NCI-H1436 treated with DMSO at 0.1 percent for 48 hours (cell line): ENCODE data around the gene LTB4R2.
"Not testable (repeated sequence)": the region's sequence is repeated elsewhere in the genome, so short reads cannot be mapped to it uniquely, and the experiment has no call there.

Experiments used
- DNase-seq: peaks from one replicate; lab custom pipeline; 2025; lab: John Stamatoyannopoulos, UW

Gene LTB4R2

DNA sequence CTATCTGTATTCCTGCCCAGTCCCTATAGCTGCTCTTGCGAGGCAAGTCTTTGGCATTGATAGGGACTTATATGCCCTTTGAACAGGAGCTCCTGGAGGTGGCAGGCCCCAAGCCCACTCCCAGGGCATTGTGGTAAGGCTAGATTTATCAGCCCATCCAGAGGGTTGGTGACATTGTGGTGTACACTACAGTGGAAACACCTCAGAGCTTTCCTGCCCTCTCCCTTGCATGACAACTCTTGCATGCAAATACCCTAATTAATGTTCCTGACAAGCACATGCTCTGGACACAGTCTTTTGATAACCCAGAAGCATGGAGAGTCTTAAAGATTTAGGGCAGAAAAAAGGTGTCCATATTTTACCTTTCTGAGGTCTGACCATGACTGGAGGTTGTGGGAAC is 30.7 kb downstream of the LTB4R2 start:
- no peak for DNase-seq

DNA sequence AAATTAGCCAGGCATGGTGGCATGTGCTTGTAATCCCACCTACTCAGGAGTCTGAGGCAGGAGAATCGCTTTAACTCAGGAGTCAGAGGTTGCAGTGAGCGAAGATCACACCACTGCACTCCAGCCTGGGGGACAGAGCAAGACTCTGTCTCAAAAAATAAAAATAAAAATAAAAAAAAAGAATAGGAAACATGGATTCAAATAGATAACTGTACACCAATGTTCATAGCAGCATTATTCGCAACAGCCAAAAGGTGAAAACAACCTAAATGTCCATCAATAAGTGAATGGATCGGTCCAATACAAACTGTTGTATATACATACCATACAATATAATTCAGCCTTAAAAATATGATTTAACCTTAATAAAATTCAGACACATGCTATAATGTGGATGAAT is 32.9 kb downstream of the LTB4R2 start:
- DNase-seq = no peak

DNA sequence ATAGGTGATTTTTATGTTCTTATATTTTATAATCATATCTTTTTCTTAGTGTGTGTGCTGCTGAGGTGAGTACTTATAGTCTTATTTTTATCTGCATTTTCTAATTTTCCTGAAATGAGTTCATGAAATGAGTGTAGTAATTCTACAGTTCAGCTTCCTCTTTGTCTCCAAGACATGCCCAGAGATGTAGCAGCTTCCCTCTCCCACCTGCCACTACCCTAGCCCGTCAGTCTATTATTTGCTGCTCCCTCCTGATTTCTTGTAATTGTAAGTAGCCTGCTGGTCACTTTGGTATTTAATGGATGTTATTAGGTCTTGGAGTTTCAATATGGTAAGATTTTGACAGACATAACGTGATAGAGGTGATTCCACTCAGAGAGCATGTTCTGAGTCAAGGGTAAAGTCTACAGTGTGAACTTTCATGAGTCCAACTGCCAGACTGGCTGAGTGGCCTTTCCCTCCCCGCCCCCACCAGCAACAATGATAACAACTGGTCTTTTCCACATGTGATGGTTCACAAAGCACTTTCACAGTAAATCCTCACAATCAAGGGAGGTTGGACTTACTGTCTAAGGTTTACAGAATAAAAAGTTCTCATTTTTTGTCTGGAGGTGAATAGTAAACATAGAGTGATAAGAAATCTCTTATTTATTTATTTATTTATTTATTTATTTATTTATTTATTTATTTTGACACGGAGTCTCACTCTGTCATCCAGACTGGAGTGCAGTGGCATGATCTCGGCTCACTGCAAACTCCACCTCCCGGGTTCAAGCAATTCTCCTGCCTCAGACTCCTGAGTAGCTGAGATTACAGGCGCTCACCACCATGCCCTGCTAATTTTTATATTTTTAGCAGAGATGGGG is 34.1 kb downstream of the LTB4R2 start:
- DNase-seq = no peak

DNA sequence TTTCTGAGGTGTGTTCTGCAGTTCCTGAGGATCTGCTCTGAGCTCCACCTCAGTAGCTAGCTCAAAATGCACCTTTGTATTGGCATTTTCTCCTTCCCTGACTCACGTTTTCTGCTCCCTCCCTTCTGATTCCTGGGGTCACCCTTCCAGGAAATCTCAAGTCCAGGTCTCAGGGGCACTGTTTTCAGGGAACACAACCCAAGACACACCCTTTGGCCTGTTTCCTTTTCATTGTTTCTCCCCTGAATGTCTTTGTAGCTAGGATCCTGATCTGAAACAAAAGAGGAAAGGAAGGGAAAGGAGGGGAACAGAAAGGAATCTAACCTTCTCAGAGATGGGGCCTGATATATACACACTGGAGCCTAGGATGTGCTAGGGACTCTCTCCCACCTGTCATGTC is 37.2 kb downstream of the LTB4R2 start:
- DNase-seq = no peak

DNA sequence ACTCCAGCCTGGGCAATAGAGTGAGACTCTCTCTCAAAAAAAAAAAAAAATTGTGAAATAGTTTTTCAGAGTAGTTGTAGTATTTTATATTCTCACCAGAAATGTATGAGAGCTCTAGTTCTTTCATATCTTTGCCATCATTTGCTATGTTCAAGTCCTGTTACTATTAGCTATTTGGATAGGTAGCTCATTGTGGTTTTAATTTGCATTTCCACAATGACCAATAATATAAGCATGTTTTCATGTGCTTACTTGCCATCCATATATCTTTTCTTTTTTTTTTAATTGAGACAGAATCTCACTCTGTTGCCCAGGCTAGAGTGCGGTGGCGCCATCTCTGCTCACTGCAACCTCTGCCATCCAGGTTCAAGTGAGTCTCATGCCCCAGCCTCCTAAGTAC is 38.2 kb downstream of the LTB4R2 start:
- no peak for DNase-seq

DNA sequence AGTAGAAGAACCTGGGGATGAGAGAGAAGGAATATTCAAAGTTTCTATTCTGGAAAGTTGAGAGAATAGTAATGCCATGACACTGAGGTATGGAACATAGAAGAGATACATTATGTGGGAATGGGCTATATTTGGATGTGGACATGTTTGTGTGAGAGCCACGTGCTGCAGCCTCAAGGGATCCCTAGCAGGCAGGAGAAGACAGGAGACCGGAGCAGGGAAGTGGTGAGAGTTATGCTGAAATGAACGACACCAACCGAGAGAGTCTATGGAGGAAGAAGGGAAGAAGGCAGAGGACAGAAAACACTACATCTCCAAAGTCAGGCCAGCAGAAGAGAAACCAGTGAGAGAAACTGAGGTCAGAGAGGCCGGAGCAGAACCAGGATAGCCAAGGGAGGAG is 39.8 kb downstream of the LTB4R2 start:
- no peak for DNase-seq

DNA sequence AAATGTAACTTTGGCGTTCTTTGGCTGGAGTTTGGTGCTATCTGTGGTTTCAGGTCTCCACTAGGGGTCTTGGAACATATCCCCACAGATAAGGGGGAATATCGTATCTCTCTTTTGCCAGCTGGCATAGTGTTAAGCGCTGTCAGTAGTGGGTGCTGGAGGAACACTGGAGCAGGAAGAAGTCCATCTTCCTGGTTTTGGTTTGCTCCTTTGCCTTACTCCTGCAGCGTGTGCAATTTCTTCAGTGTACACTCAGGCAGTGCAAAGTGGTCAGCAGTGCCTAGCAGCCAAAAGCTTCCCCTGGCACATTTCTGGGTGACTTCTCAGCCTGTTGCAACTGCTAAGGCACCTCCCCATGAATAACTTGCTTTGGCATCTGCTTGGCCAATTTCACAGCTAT is 41.6 kb downstream of the LTB4R2 start:
- no peak for DNase-seq

DNA sequence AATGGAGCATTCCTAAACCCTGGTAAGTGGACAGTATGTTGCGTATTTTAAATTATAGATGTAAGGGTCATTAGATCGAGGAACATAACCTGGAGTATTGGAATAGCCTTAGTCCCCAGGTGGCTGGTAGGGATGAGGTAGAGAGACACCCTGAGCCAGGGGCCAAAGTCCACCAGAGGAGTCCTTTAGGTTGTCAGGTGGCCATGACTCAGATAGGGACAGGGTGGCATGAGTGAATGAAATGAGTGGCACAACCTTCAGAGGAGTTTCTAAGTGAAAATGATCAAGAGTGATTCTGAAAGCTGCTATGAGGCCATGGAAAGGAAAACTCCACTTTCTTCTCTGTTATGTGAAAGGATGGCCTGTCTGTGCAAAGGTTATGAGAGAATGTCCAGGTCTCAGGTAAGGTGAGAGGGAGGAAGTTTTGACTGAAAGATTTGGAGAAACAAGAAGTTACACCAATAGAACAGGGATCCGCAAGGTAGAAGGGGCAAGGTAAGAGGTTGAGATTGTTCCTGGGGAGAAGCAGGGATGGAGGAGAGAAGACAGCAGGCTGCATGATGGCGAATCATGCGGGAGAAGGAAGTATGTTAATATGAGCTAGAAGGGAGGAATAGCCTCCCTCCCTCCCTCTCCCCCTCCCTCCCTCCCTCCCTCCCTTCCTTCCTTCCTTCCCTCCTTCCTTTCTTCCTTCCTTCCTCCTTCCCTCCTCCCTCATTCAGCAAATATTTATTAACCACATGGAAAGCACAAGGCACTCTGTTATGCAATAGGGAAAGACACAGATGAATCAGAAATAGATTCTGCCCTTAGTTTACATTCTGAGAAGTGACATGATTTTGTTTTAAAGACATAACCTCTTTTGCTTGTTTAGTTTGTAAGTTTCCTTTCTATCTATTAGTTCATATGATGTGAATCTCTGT is 43.9 kb downstream of the LTB4R2 start:
- DNase-seq = no peak

DNA sequence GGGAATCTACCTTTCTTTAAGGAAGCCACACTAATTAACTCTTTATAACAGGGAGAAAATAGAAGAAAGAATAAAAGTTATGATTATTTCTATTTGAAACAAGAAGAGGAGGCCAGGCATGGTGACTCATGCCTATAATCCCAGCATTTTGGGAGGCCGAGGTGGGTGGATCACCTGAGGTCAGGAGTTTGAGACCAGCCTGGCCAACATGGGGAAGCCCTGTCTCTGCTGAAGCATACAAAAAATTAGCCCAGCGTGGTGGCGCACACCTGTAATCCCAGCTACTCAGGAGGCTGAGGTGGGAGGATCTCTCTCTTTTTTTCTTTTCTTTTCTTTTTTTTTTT is 44.5 kb downstream of the LTB4R2 start:
- not testable (repeated sequence) for DNase-seq

DNA sequence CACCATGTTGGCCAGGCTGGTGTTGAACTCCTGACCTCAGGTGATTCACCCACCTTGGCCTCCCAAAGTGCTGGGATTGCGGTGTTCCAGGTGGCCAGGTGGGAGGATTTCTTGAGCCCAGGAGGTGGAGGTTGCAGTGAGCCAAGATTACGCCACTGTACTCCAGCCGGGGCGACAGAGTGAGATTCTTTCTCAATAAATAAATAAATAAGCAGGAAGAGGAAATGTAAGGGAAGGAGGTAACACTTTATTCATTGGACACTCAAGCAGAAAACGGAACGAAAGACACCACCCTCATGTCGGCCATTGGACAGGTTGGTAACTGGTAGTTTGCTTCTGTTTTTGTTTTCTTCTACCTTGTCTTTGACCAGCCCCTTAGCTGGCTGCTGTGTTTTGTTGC is 45.1 kb downstream of the LTB4R2 start:
- DNase-seq = no peak

DNA sequence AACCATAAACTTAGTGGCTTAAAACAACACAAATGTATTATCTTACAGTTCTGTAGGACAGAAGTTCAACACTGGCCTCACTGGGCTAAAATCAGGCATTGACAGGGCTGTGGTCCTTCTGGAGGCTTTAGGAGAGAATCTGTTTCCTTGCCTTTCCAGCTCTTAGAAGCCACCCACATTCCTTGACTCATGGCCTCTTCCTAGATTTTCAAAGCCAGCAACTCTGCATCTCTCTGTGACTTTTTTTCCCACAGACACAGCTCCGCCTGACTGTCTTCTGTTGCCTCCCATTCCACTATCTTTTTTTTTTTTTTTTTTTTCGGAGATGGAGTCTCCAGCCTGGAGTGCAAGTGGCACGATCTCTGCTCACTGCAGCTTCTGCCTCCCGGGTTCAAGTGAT is 46.3 kb downstream of the LTB4R2 start:
- DNase-seq = no peak

DNA sequence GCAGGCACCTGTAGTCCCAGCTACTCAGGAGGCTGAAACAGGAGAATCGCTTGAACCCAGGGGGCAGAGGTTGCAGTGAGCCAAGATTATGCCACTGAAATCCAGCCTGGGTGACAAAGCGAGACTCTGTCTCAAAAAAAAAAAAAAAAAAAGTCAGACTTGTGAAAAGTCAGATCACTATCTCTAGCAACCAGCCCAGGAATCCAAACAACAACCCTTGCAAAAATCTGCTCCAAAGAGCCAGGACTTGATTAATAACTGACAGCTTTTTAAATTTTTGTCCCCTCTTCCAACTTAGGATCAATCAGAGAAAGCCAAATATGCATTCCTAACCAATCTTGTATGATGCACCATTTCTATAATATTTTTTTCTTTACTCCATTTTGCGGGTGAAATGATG is 50.3 kb downstream of the LTB4R2 start:
- DNase-seq = no peak

DNA sequence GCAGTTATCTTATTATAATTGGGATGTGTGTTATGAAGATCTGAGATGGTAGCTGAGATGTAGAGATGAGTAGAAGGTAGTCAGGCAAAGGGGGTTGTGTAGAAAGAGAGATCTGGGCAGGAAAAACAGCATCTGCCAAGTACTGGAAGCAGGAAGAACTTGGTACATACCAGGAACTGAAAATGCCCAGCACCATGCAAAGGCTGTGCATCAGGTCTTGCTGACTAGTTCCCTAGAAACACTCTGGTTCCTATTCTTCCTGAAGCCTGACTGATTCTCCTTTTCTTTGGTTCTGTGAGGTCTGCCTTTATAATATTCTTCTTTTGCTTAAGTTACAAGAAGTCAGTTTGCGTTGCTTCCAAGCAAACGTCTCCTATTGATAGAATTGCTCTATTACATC is 51.4 kb downstream of the LTB4R2 start:
- DNase-seq = no peak
